Measurements from ENCODE around the gene AMFR.

AMFR gene

DNA sequence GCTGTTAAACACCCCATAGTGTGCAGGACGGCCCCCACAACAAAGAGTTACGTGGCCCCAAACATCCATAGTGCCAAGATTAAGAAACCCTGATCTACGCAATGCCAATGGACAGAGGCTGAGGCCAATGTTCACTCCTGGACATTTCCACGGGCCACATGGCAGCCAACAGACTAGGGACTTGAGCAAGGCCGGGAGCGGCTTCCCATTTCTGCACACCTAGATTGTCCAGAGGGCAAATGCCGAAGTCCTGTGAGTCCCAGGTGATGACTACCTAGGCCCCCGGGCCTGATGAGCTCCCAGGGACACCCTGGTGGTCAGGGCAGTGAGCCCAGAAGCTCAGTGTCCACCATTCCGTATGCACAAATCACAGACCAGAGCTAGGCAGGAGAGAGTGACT lies 95.5 kb downstream of the AMFR start:
- DNase-seq: no peak

DNA sequence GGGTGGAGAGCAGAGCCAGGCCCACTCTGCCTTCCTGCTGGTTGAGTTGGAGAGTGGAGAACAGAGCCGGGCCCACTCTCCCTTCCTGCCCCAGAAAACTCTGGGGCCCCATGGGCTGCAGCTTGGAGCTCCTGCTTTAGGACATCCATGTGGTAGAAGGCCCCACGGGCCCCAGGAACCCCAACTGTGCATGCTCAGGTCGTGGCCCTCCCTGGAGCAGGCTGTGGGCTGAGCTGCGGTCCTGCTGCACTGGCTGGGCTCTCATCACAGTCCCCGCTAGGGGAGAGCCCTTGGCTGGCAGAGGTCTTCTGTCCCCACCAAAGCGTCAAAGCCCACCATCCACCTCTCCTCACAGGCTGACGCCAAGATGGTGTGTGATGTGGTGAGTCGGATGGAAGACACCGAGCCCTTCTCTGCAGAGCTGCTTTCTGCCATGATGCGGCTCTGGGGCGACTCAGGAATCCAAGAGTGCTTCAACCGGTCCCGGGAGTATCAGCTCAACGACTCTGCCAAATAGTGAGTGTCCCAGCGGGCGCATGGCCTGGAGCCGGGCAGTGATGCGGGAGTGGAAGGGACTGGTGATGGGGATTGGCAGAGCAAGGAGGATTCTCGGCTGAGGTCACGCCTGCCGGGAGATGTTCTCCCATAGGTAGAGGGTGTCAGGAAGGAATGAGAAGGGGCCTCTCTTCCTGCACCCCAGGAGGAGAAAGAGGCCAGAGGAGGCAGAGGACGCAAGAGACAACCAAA lies 96.9 kb downstream of the AMFR start:
- DNase-seq: no peak

DNA sequence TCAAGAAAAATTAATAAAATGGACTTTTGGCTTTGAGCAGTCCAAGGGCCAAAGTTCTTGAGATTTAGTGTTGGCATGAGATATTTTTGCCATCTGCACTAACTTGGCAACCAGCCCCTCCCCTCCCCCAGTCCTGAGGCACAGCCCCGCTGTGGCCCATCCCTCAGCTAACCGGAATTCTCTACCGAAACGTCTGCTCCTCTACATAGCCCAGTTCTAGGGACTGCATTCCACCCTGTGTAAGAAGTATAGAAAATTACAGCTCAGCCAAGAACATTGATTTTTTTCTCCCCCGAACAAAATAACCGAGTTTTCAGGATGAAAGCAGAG lies 97.5 kb downstream of the AMFR start:
- DNase-seq: no peak

DNA sequence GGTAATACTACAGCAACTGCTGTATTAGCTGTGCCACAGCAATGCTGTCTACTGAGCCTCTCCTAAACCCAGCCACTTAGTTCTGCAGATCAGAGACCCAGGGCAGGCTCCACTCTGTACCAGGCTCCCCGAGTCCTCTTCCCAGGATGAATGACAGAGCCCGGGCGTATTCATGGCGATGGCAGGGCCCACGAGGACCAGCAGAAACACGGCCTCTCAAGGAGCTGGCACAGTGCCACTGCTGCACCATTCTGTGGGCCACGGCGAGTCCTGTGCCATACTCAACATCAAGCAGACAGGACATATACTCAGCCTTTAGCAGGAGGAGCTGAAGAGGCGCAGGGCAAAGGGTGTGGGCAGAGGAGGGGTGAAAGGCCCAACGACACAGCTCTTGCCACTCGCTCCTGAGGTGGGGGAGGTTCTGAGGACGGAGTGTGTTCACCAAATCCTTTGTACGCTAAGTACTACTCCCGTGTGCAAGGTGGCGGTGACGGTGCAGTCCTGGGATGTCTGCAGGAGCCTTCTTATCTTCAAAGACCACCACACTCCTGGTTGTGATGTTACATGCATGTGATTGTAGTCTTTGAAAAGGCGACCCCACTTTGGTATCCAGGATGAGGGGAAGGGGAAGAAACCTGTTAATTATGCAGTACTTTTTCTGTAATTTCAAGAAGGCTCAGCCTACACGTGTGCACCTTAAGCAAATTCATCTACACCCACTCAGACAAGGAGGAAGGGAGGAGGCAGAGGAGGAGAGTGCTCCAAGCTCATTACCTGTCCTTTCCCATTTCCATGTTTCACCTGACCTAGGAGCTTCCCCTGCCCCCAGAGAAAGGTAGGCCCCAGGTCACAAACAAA lies 98.0 kb downstream of the AMFR start:
- no peak for DNase-seq

DNA sequence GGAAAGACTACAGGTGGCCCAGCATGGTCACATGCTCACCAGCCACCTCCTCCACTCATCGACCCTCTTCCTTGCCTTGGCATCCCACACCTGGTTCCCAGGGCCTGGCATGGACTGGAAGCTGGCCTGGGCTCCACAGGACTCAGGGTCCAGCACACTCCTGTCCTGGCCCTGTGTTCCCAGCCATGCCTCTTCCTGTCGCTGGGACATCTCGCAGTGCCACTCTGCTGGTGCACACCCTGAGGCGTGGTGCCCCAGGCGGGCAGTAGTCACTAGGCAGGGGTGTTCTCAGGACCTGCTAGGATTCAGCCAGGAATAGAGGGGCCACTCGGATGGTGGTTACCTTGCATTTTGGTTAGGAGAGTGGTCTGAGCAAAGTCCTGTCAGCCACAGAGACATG lies 99.4 kb downstream of the AMFR start:
- no peak for DNase-seq

DNA sequence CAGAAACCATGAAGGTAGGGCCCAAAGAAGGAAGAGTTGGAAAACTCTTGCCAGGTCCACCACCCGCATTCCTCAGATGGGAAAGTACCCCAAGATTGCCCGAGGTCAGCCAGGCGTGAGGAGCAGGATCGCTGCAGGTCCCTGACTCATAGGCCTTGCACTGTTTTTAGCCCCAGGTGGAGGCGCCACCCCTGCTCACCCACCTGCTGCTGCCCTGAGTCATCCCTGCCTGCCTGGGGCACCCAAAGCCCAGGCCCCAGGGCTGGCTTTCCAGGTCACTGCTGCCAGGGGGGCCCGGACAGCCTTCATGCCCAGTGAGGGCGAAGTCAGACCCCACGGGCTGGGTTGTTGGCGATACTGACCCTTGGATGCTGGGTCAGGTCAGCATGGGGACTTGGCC lies 100.9 kb downstream of the AMFR start:
- no peak for DNase-seq

DNA sequence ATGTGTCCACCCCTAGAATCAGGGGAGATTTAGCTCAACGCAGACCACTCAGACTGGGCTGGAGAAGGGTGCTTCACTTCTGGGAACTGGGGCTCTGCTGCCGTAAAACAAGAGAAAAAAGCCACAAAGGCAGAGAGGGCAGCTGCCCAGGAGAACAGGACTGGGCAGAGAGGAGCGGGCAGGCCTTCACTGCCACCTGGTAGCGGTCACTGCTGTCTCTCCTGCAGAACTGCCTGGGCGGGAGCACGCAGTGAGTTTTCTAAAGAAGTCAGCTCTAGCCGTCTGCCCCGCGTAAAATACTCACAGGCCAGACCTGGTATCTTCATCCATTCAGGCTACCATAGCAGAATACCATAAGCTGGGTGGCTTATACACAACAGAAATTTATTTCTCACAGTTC lies 103.8 kb downstream of the AMFR start:
- no peak for DNase-seq

DNA sequence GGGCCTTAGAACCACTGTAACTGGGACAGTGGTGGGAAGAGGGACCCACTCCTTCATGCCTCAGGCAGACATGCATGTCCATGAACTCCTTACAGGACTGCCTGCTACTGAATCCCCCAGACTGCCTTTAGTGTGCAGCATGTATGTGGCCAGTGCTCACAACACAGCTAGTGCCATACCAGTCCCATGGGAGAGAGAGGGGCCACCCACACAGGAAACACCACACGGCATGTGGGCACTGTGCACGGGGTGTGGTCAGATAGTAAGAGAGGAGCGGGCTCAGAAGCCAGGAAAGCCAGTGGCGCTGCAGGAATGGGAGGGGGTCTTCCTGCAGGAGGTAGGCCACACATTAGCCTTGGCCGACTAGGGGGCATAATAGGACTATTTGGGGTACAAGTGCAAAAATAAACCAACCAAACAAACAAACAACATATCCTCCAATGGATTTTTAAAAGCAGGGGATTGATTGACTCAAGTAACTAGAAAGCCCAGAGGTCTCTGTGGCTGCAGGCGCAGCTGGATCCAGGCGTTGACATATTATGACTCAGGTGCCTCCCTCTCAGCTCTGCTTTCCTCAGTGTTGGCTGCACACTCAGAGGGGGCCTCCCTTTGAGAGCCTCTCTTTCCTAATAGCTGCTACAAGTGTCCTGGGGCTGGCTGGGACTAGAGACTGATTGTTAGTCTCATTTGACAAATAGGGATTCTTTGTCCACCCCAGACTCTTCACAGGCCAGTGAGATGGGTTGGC lies 104.4 kb downstream of the AMFR start:
- DNase-seq: no peak

DNA sequence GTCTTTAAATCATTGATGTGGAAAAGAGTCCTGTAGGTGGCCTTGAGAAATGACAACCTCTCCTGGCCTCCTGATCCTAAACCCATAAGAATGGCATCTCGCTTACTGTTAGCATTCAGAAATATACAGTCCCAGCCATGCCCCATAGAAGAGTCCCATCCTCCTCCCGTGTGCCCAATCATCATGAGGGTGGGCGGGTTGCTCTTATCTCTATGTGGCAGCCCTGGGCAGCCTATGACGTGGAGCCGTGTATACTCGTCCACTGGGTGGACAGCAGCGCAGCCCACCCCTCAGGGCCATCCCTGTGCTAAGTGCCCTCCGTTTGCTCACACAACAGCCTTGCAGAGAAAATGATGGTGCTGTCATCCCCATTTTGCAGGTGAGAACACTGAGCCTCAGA lies 105.3 kb downstream of the AMFR start:
- no peak for DNase-seq

DNA sequence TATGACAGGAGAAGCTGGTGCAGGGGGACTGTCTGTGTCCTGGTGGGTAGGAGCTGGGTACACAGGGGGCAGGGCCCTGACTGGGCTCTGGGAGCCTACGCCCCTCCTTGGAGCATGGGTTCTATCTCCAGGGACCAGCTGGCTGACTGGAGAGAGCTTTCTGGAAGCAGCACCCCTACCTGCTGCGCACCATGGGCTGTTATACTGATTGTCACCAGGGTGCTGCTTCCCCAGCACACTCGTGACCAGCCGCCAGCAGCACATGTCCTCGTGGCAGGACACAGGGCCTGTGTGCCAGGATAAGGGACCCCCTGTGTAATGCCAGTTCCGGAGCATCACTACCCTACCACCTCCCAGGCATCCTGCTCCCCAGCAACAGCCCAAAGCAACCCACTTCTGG lies 106.0 kb downstream of the AMFR start:
- DNase-seq: no peak

DNA sequence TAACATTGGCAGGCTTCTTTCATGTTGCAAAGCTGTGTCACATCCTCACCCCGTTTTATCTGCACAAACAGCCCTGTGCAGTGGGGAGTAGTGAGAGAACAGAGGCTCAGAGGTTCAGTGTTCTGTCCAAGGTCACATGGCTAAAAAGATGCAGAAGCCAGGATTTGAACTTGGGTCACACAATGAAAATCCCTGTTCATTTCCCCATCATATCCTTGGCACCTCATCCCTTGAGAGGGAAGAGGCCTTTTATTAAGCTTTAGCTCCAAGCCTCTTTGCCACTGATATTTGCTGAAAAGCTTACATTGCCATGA lies 106.6 kb downstream of the AMFR start:
- no peak for DNase-seq

DNA sequence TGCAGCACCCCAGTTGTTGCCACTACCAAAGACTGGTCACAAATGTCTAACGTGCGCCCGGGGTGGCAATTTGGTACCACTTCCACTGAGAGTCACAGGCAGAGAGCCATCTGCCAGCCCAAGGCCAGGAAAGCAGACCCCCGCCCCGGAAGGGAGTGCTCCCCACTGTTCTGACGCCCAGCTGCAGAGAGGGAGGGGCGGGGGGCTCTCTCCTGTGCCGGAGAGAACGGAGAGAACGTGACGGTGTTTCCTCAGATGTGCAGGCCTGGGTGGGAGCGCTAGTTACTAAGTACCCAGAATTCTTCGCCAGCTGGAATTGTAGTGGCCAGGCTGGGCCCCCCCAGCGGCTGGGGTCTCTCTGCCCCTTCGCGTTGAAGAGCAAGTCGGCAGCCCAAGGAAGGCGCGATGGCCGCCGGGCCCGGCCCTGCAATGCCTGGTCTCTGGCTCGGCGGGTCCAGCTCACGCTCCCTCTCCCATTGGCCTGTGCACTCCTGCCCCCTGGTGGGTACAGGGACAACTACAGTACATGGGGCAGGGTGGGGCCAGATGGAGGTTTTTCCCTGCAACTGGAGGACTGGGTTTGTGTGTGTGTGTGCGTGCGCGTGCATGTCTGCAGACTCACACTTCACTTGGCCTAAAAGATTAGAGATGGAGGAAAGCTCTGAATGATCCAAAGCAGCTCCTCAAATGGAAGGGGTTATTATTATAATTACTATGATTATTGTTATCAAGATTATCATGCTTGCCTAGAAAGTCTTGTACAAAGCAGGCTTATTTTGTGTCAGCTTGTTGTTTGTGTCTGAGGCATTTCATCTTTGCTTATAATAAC lies 107.1 kb downstream of the AMFR start:
- DNase-seq: peak; percentile 75

DNA sequence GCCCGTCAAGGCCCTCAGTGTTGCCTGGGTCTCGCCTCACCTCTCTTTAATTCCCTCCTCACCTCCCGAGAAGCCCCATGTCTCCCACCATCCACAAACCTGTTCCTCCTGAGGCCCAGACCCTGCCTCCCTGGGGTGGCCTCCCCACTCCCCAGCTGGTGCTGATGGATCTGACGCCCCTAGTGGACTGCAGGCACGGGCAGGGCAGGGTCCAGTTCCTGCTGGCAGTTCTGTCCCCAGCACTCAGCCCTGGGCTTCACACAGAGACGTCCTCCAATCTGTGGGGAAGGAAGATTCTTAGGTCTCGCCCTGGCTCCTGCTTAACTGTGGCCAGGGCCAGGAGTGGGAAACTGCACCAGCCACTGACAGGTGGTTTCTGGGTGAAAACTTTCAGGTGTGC lies 108.8 kb downstream of the AMFR start:
- no peak for DNase-seq

DNA sequence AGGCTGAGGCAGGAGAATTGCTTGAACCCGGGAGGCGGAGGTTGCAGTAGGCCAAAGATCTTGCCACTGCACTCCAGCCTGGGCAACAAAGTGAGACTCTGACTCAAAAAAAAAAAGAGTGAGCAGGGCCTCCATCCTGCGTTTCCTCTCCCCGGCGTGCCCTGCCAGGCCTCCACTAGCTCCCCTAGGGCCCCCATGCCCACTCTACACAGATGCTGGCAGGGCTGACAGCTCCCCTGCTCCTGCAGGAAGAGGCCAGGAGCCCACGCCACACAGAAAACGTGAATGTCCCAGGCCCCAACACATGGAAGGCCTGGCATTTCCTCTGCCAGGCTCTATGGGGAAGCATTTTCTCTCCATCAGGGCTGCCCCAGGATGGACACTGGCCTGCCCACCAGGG lies 109.4 kb downstream of the AMFR start:
- no peak for DNase-seq

DNA sequence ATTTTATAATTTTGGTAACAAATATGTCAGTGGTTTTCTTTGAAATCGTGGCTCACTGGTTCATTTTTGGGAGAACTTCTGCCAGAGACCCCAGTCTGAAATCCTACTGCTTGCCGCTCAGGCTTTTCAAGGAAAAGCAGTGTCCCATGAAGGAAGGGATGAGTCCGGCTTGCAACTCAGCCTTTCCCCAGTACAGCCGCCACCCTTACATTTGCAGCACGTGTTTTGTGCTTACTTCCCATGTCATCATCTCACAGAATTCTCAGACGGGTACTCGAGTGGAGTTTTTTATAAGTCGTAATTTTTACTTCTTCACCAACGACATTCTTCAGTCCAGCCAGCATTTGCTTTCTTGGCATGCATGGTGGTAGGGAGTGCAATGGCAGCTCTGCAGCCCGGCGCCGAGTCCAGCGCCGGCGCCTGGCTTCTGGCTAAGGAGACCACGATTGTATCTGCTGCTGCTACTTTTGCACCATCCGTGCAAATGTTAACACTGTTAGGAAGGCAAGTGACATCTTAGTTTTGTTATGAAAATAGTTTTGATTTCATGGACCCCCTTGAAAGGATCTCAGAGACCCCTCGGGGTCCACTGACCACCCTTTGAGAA lies 111.0 kb downstream of the AMFR start:
- DNase-seq: no peak

DNA sequence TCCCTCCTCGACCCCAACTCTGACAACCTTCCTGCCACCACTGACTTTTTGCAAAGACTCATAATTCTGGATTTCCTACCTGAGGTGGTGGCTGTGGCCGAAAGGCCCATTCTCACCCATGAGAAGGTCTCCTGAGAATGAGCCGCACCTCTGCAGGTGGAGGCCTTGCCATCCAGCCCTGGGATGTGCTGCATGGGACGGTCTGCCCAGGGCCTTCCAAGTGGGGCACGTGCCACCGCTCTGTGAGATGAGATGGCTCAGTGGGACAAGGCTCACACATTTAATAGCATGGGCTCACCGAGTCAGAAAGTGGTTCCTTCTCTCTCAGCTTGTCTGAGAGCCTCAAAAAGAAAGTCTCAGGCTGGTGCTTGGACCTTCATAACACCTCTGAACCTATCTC lies 112.8 kb downstream of the AMFR start:
- DNase-seq: no peak

DNA sequence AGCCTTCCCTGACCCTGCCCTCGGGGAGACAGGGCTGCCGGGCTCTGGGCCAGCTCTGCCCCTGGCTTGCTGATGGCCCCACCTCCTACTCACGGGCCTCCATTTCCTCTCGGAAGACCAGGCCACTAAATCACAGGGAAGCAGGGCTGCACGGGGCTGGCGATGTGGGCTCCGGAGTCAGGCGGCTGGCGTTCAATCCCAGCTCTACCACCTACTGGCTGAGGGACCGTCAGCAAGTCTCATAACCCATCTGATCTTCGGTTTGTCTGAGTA lies 113.4 kb downstream of the AMFR start:
- no peak for DNase-seq

All from fibroblast of skin of back (primary cell).